Measurements from ENCODE around the gene NAT16. TPM values are rescaled to one million over a fixed set of nuclear protein-coding genes. Genes with fewer than 3 reads are reported as not detected.

Gene NAT16
- total RNA-seq, 2 experiments from 2014 or later: not detected

GRCh38 chr7:101163279-101164070 is 16.6 kb downstream of the NAT16 start:
- H3K27me3 Mint-ChIP-seq: peaks cover 48% of the 10 kb centered on the region

GRCh38 chr7:101162551-101163278 is 17.4 kb downstream of the NAT16 start:
- no peak for DNase-seq
- Mint-ChIP-seq H3K27me3 (peaks cover 40% of the 10 kb centered on the region), H3K36me3 (peaks cover 26% of the 10 kb centered on the region), H3K4me3 (peak overlapping the region; percentile 41), H3K27ac (no peak overlapping the region), H3K4me1 (ENCODE audit: low read depth) (peaks cover 35% of the 10 kb centered on the region), H3K9me3 (no peaks in the 10 kb centered on the region)
- intact Hi-C loops (cut with micrococcal nuclease): no loop called here
- CTCF ChIA-PET: interaction anchor here (1.2 to 2.4 kb wide), 3 partner anchors 9 to 30 kb away, joined by 4 to 8 read pairs (median 5); no protein-coding TSS in a partner anchor
- POLR2A ChIA-PET: no interaction called here

More at GRCh38 chr7:101163279-101164070, 16.6 kb downstream of the NAT16 start:
- intact Hi-C loops (cut with micrococcal nuclease): loop anchor here (2.0 kb wide), 1 partner anchor 81 kb away; the partner anchor contains the start of gene FIS1
- peak overlapping the region; percentile 46 for H3K4me3 Mint-ChIP-seq
- H3K36me3 Mint-ChIP-seq: peaks cover 21% of the 10 kb centered on the region
- H3K27ac Mint-ChIP-seq: no peak overlapping the region
- ChIA-PET CTCF (interaction anchor here (1.2 to 2.4 kb wide), 3 partner anchors 8 to 29 kb away, joined by 4 to 8 read pairs (median 5); no protein-coding TSS in a partner anchor), POLR2A (no interaction called here)
- DNase-seq: no peak
- H3K4me1 Mint-ChIP-seq (ENCODE audit: low read depth): peaks cover 40% of the 10 kb centered on the region
- no peaks in the 10 kb centered on the region for H3K9me3 Mint-ChIP-seq

- Mint-ChIP-seq H3K4me3 (peak overlapping the region; percentile 41), H3K27me3 (peaks cover 32% of the 10 kb centered on the region), H3K36me3 (peaks cover 27% of the 10 kb centered on the region), H3K4me1 (ENCODE audit: low read depth) (peaks cover 27% of the 10 kb centered on the region), H3K9me3 (no peaks in the 10 kb centered on the region), H3K27ac (no peak overlapping the region)
- ChIA-PET CTCF (interaction anchor here (0.6 to 2.4 kb wide), 3 partner anchors 18 to 128 kb away, joined by 3 to 8 read pairs (median 5); no protein-coding TSS in a partner anchor), POLR2A (no interaction called here)
- no peak for DNase-seq
- intact Hi-C loops (cut with micrococcal nuclease): no loop called here
Observed at GRCh38 chr7:101161692-101162471, 18.2 kb downstream of the NAT16 start.

- Mint-ChIP-seq H3K9me3 (no peaks in the 10 kb centered on the region), H3K4me3 (no peak overlapping the region), H3K27ac (no peak overlapping the region), H3K27me3 (peaks cover 26% of the 10 kb centered on the region), H3K36me3 (peaks cover 32% of the 10 kb centered on the region), H3K4me1 (ENCODE audit: low read depth) (peaks cover 19% of the 10 kb centered on the region)
- no peak for DNase-seq
- CTCF ChIA-PET: interaction anchor here (2.4 kb wide), 1 partner anchor 17 kb away, joined by 8 read pairs; no protein-coding TSS in a partner anchor
- POLR2A ChIA-PET: no interaction called here
- intact Hi-C loops (cut with micrococcal nuclease): no loop called here
Observed at GRCh38 chr7:101160910-101161309, 19.2 kb downstream of the NAT16 start.

GRCh38 chr7:101159696-101160674 is 20.1 kb downstream of the NAT16 start:
- peaks cover 17% of the 10 kb centered on the region for H3K4me1 Mint-ChIP-seq (ENCODE audit: low read depth)
- DNase-seq: no peak
- POLR2A ChIA-PET: no interaction called here
- peaks cover 18% of the 10 kb centered on the region for H3K27me3 Mint-ChIP-seq
- H3K36me3 Mint-ChIP-seq: peaks cover 32% of the 10 kb centered on the region
- no peak overlapping the region for H3K4me3 Mint-ChIP-seq
- no peaks in the 10 kb centered on the region for H3K9me3 Mint-ChIP-seq
- H3K27ac Mint-ChIP-seq: no peak overlapping the region
- intact Hi-C loops (cut with micrococcal nuclease): no loop called here
- CTCF ChIA-PET: no interaction called here

- intact Hi-C loops (cut with micrococcal nuclease): no loop called here
- no peaks in the 10 kb centered on the region for H3K9me3 Mint-ChIP-seq
- ChIA-PET CTCF (interaction anchor here (0.9 to 3.3 kb wide), 4 partner anchors 9 to 36 kb away, joined by 3 to 18 read pairs (median 5); partner anchors contain the start of gene VGF), POLR2A (no interaction called here)
- no peak overlapping the region for H3K27ac Mint-ChIP-seq
- no peak for DNase-seq
- no peak overlapping the region for H3K4me3 Mint-ChIP-seq
- H3K27me3 Mint-ChIP-seq: peaks cover 5% of the 10 kb centered on the region
- H3K36me3 Mint-ChIP-seq: peaks cover 31% of the 10 kb centered on the region
- H3K4me1 Mint-ChIP-seq (ENCODE audit: low read depth): peaks cover 10% of the 10 kb centered on the region
Observed at GRCh38 chr7:101156866-101157589, 23.1 kb downstream of the NAT16 start.

GRCh38 chr7:101156277-101156676 is 23.8 kb downstream of the NAT16 start:
- intact Hi-C loops (cut with micrococcal nuclease): no loop called here
- POLR2A ChIA-PET: no interaction called here
- Mint-ChIP-seq H3K9me3 (no peaks in the 10 kb centered on the region), H3K4me1 (ENCODE audit: low read depth) (peaks cover 10% of the 10 kb centered on the region), H3K4me3 (no peak overlapping the region), H3K27ac (no peak overlapping the region), H3K27me3 (peaks cover 2% of the 10 kb centered on the region), H3K36me3 (peaks cover 27% of the 10 kb centered on the region)
- no peak for DNase-seq
- CTCF ChIA-PET: interaction anchor here (0.7 to 3.3 kb wide), 3 partner anchors 9 to 36 kb away, joined by 4 to 18 read pairs (median 7); partner anchors contain the start of gene VGF

- no peaks in the 10 kb centered on the region for H3K9me3 Mint-ChIP-seq
- H3K4me3 Mint-ChIP-seq: peak overlapping the region; percentile 79
- no peak for DNase-seq
- ChIA-PET POLR2A (no interaction called here), CTCF (interaction anchor here (1.0 to 1.1 kb wide), 2 partner anchors 11 to 37 kb away, joined by 3 to 9 read pairs; no protein-coding TSS in a partner anchor)
- H3K36me3 Mint-ChIP-seq: peaks cover 24% of the 10 kb centered on the region
- no peak overlapping the region for H3K27ac Mint-ChIP-seq
- no peaks in the 10 kb centered on the region for H3K27me3 Mint-ChIP-seq
- intact Hi-C loops (cut with micrococcal nuclease): no loop called here
- H3K4me1 Mint-ChIP-seq (ENCODE audit: low read depth): peaks cover 10% of the 10 kb centered on the region
Observed at GRCh38 chr7:101155303-101155702, 24.8 kb downstream of the NAT16 start.

GRCh38 chr7:101154693-101155102 is 25.4 kb downstream of the NAT16 start:
- intact Hi-C loops (cut with micrococcal nuclease): loop anchor here (1.0 kb wide), 2 partner anchors 11 to 16 kb away; partner anchors contain the start of gene VGF
- Mint-ChIP-seq H3K36me3 (peaks cover 18% of the 10 kb centered on the region), H3K27me3 (no peaks in the 10 kb centered on the region), H3K9me3 (no peaks in the 10 kb centered on the region), H3K27ac (no peak overlapping the region), H3K4me3 (peak overlapping the region; percentile 79), H3K4me1 (ENCODE audit: low read depth) (peaks cover 10% of the 10 kb centered on the region)
- POLR2A ChIA-PET: no interaction called here
- CTCF ChIA-PET: interaction anchor here (1.0 to 3.0 kb wide), 3 partner anchors 10 to 38 kb away, joined by 3 to 34 read pairs (median 9); no protein-coding TSS in a partner anchor
- no peak for DNase-seq

- H3K27ac Mint-ChIP-seq: peak within 1 kb of the TSS; percentile 47
Observed at GRCh38 chr7:101153969-101154692, 26.0 kb downstream of the NAT16 start, which contains the start of gene AP1S1. TSS of gene AP1S1 (plus strand) at chr7:101154476. CDS start at chr7:101154515, 39 bp downstream.

More at GRCh38 chr7:101153969-101154692, 26.0 kb downstream of the NAT16 start, which contains the start of gene AP1S1:
- H3K27me3 Mint-ChIP-seq: peaks cover 4% of the 10 kb centered on the region
- intact Hi-C loops (cut with micrococcal nuclease): loop anchor here (1.0 kb wide), 2 partner anchors 11 to 16 kb away; partner anchors contain the start of gene VGF
- peaks cover 10% of the 10 kb centered on the region for H3K4me1 Mint-ChIP-seq (ENCODE audit: low read depth)
- H3K4me3 Mint-ChIP-seq: peak within 1 kb of the TSS; percentile 79
- peaks cover 12% of the 10 kb centered on the region for H3K36me3 Mint-ChIP-seq
- peak; percentile 96 for DNase-seq
- CTCF ChIA-PET: interaction anchor here (3.0 kb wide), 1 partner anchor 11 kb away, joined by 34 read pairs; no protein-coding TSS in a partner anchor
- POLR2A ChIA-PET: no interaction called here
- no peaks in the 10 kb centered on the region for H3K9me3 Mint-ChIP-seq

Measured in activated CD4-positive, alpha-beta memory T cell treated with anti-CD3 and anti-CD28 coated beads for 36 hours (primary cell).